HCT116 (cell line): ENCODE measurements around the gene LHPP.
"Not testable (repeated sequence)": the region's sequence is repeated elsewhere in the genome, so short reads cannot be mapped to it uniquely, and the experiment has no call there.

ENCODE experiments used
- EZH2 ChIP-seq: fragments of 200-600 bp; sonication (generic); IDR thresholded peaks from 2 replicates; pipeline ENCODE4 v1.6.1; 2017; ENCODE audit warnings: antibody characterized with exemption, mixed run types
- MAX ChIP-seq: IDR thresholded peaks from 2 replicates; pipeline ENCODE4 v1.6.1; 2012
- YY1 ChIP-seq: IDR thresholded peaks from 2 replicates; pipeline ENCODE4 v1.6.1; 2011; ENCODE audit warnings: low read length, low read depth, moderate library complexity, mild to moderate bottlenecking; ENCODE audit not compliant: insufficient replicate concordance; ENCODE audit errors: extremely low read depth
- ZFX ChIP-seq: fragments of 450-650 bp; IDR thresholded peaks from 2 replicates; pipeline ENCODE4 v1.6.1; 2017

DNA sequence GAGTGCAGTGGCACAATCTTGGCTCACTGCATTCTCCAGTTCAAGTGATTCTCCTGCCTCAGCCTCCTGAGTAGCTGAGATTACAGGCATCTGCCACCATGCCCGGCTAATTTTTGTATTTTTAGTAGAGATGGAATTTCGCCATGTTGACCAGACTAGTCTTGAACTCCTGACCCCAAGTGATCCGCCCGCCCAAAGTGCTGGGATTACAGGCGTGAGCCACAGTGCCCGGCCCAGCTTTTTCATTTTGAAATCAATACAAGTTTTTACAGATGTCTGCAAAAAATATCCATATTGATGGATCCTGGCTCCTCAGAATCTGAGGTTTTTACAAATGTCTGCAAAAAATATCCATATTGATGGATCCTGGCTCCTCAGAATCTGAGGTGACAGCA is 126.7 kb downstream of the LHPP start:
- TF ChIP-seq YY1, EZH2, ZFX, MAX: not testable (repeated sequence)
